ENCODE measurements around the gene ESF1.

GRCh38 chr20:13694420-13695150, 90.1 kb downstream of the ESF1 start:
- TF ChIP-seq EP300 (IDR thresholded peaks at IDR 0.05) = no peak
- no peak for TF ChIP-seq CTCF (IDR thresholded peaks at IDR 0.05)
- TF ChIP-seq POLR2A (IDR thresholded peaks at IDR 0.05) = no peak
- no peak for TF ChIP-seq POLR2AphosphoS5 (IDR thresholded peaks at IDR 0.05)

All from stomach (tissue), 4 donors.